ENCODE results near the gene SFTPD.
"Not testable (repeated sequence)": the region's sequence is repeated elsewhere in the genome, so short reads cannot be mapped to it uniquely, and the experiment has no call there.

The SFTPD gene

GRCh38 chr10:79925614-79926013 lies 23.3 kb downstream of the SFTPD start:
- no peak for DNase-seq (ENCODE audit: low read depth)

GRCh38 chr10:79923669-79924068 lies 25.2 kb downstream of the SFTPD start:
- DNase-seq (ENCODE audit: low read depth): no peak

- no peak for DNase-seq (ENCODE audit: low read depth)
Observed at GRCh38 chr10:79923145-79923544, 25.8 kb downstream of the SFTPD start.

GRCh38 chr10:79922011-79922412 lies 26.9 kb downstream of the SFTPD start:
- not testable (repeated sequence) for DNase-seq (ENCODE audit: low read depth)

- DNase-seq (ENCODE audit: low read depth): not testable (repeated sequence)
Observed at GRCh38 chr10:79915838-79916237, 33.1 kb downstream of the SFTPD start.

- DNase-seq (ENCODE audit: low read depth): not testable (repeated sequence)
Observed at GRCh38 chr10:79914512-79914911, 34.4 kb downstream of the SFTPD start.

GRCh38 chr10:79910836-79911235 lies 38.1 kb downstream of the SFTPD start:
- DNase-seq (ENCODE audit: low read depth): no peak

- DNase-seq (ENCODE audit: low read depth): no peak
Observed at GRCh38 chr10:79910344-79910743, 38.6 kb downstream of the SFTPD start.

GRCh38 chr10:79905322-79906314 lies 43.3 kb downstream of the SFTPD start:
- no peak for DNase-seq (ENCODE audit: low read depth)

GRCh38 chr10:79904671-79905321 lies 44.1 kb downstream of the SFTPD start:
- DNase-seq (ENCODE audit: low read depth): peak; percentile 36

- DNase-seq (ENCODE audit: low read depth): not testable (repeated sequence)
Observed at GRCh38 chr10:79901571-79901970, 47.3 kb downstream of the SFTPD start.

- DNase-seq (ENCODE audit: low read depth): no peak
Observed at GRCh38 chr10:79898597-79899325, 50.1 kb downstream of the SFTPD start.

- DNase-seq (ENCODE audit: low read depth): not testable (repeated sequence)
Observed at GRCh38 chr10:79892896-79893295, 56.0 kb downstream of the SFTPD start.

GRCh38 chr10:79890469-79890868 lies 58.4 kb downstream of the SFTPD start:
- no peak for DNase-seq (ENCODE audit: low read depth)

- not testable (repeated sequence) for DNase-seq (ENCODE audit: low read depth)
Observed at GRCh38 chr10:79888984-79889383, 59.9 kb downstream of the SFTPD start.
